RWPE2 (cell line): Measurements from ENCODE around the gene CDC42EP4.
"Not testable (repeated sequence)": the region's sequence is repeated elsewhere in the genome, so short reads cannot be mapped to it uniquely, and the experiment has no call there.

Source experiments
- ATAC-seq: fragments of 200-7000 bp; cut with Tn5 transposase; 3 replicates; pipeline ENCODE4 v1.9.1; 2021; ENCODE audit warnings: low read depth
- DNase-seq: peaks from one replicate; pipeline ENCODE4 v3.0.0-alpha.2; 2020; ENCODE audit warnings: low spot score
- H3K27ac ChIP-seq: fragments of 450-650 bp; 2 replicates; pipeline ENCODE4 v1.5.1; 2017; ENCODE audit warnings: mild to moderate bottlenecking; ENCODE audit not compliant: poor library complexity, severe bottlenecking
- H3K27me3 ChIP-seq: fragments of 250-450 bp; sonication (Bioruptor Pico); 2 replicates; pipeline ENCODE4 v1.5.1; 2021; ENCODE audit warnings: mild to moderate bottlenecking, moderate library complexity; ENCODE audit not compliant: insufficient read depth, poor library complexity, severe bottlenecking
- H3K36me3 ChIP-seq: fragments of 250-450 bp; sonication (Bioruptor Pico); 2 replicates; pipeline ENCODE4 v1.5.1; 2020; ENCODE audit warnings: low read depth, mild to moderate bottlenecking, moderate library complexity
- H3K4me1 ChIP-seq: fragments of 250-450 bp; sonication (Bioruptor Pico); 2 replicates; pipeline ENCODE4 v1.5.1; 2021; ENCODE audit warnings: mild to moderate bottlenecking, moderate library complexity; ENCODE audit not compliant: insufficient read depth, poor library complexity, severe bottlenecking
- H3K4me3 ChIP-seq: fragments of 250-450 bp; sonication (Bioruptor Pico); 2 replicates; pipeline ENCODE4 v1.5.1; 2021; ENCODE audit warnings: mild to moderate bottlenecking, moderate library complexity; ENCODE audit not compliant: severe bottlenecking
- H3K9me3 ChIP-seq: fragments of 250-450 bp; sonication (Bioruptor Pico); 2 replicates; pipeline ENCODE4 v1.5.1; 2021; ENCODE audit warnings: mild to moderate bottlenecking, moderate library complexity; ENCODE audit not compliant: severe bottlenecking
- CTCF ChIP-seq: fragments of 450-650 bp; IDR thresholded peaks from one replicate; pipeline ENCODE4 v1.5.1; 2017; ENCODE audit warnings: mild to moderate bottlenecking, moderate library complexity; ENCODE audit not compliant: poor library complexity, severe bottlenecking

CDC42EP4 gene

GRCh38 chr17:73316919-73317505 lies 5.2 kb upstream of the CDC42EP4 start:
- TF ChIP-seq CTCF, result no peak
- Histone ChIP-seq H3K36me3 (no peaks in the 10 kb centered on the region), H3K9me3 (no peaks in the 10 kb centered on the region), H3K27ac (no peak overlapping the region), H3K4me1 (peaks cover 8% of the 10 kb centered on the region), H3K4me3 (no peak overlapping the region), H3K27me3 (no peaks in the 10 kb centered on the region)
- DNase-seq, result no peak
- no peak for ATAC-seq

- no peak for TF ChIP-seq CTCF
- ATAC-seq (no peak), DNase-seq (no peak)
- Histone ChIP-seq H3K4me1 (peaks cover 8% of the 10 kb centered on the region), H3K4me3 (no peak overlapping the region), H3K9me3 (no peaks in the 10 kb centered on the region), H3K27me3 (no peaks in the 10 kb centered on the region), H3K27ac (no peak overlapping the region), H3K36me3 (no peaks in the 10 kb centered on the region)
These were observed 3.7 kb upstream of the CDC42EP4 start for GRCh38 chr17:73315471-73315870.

DNA sequence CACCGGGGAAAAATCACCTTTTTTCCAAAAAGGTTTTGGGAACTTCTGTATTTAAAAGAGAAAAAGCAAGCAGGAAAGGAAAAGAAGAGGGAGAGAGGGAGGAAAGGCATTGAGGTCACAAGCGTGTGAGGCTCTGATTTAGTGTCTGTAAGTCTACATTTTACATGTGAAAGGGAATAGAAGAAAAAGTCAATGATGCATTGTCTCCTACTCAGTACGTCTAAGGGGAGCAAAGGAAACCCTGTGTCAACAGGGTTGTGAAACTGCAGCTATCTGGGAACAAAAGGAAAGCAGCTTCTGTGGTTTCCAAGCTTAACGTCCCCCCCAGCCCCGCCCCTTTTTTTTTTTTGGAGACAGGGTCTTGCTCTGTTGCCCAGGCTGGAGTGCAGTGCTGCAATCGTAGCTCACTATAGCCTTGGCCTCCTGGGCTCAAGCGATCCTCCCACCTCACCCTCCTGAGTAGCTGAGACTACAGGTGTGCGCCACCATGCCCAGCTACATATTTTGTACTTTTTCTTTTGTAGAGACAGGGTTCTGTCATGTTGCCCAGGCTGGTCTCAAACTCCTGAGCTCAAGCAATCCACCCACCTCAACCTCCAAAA lies 1.8 kb upstream of the CDC42EP4 start:
- DNase-seq (no peak), ATAC-seq (no peak)
- H3K27me3 ChIP-seq, result no peaks in the 10 kb centered on the region
- peaks cover 18% of the 10 kb centered on the region for H3K4me1 ChIP-seq
- H3K9me3 ChIP-seq, result no peaks in the 10 kb centered on the region
- H3K36me3 ChIP-seq, result no peaks in the 10 kb centered on the region
- no peak overlapping the region for H3K27ac ChIP-seq
- no peak overlapping the region for H3K4me3 ChIP-seq
- no peak for TF ChIP-seq CTCF

DNA sequence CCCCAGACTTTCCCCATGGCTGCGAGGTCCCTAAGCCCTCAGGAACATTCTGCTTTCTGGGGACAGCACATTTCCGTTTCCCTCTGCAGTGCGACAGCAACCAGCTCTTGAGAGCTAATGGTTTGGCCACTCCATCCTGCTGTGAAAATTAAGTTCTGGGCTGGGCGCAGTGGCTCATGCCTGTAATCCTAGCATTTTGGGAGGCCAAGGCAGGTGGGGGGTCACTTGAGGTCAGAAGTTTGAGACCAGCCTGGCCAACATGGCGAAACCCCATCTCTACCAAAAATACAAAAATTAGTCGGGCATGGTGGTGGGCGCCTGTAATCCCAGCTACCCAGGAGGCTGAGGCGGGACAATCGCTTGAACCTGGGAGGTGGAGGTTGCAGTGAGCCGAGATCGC lies 1.1 kb upstream of the CDC42EP4 start:
- H3K9me3 ChIP-seq, H3K27me3 ChIP-seq, ATAC-seq, DNase-seq, H3K4me3 ChIP-seq, H3K36me3 ChIP-seq: not testable (repeated sequence)
- Histone ChIP-seq H3K27ac (peak overlapping the region; percentile 87), H3K4me1 (peaks cover 23% of the 10 kb centered on the region)

DNA sequence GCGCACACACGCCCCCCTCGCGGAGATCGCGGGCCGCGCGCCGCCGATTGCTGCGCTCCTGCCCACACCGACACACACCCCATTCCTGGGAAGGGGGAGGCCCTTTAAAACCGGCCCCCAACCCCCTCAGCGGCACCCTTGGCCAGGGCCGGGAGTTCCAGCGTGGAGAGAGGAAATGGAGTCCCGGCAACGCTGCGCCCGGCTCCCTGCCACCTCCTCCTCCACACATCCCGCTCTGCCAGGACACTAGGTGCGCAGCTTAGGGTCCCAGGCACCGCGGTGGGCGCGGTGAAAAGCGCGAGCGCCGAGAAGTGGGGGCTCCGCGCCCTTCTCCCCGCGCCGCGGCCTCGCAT lies 397 bp downstream of the CDC42EP4 start:
- H3K36me3 ChIP-seq, result no peaks in the 10 kb centered on the region
- H3K9me3 ChIP-seq, result no peaks in the 10 kb centered on the region
- DNase-seq, result no peak
- peaks cover 38% of the 10 kb centered on the region for H3K4me1 ChIP-seq
- no peaks in the 10 kb centered on the region for H3K27me3 ChIP-seq
- peak; percentile 10 for ATAC-seq
- peak overlapping the region; percentile 87 for H3K27ac ChIP-seq
- H3K4me3 ChIP-seq, result peak overlapping the region; percentile 79
- TF ChIP-seq CTCF, result no peak
